SK-N-MC (cell line): Measurements from ENCODE around the gene SNX1.
A peak's percentile ranks its signal among the peaks of the same experiment; 100 is the strongest.

ENCODE experiments used
- EZH2 ChIP-seq: fragments of 200-600 bp; sonication (generic); IDR thresholded peaks from one replicate; pipeline ENCODE4 v1.6.1; 2017; ENCODE audit warnings: antibody characterized with exemption
- FOXP2 ChIP-seq: optimal IDR thresholded peaks from 2 replicates; pipeline ENCODE3; 2011; ENCODE audit warnings: mild to moderate bottlenecking, moderate library complexity; ENCODE audit not compliant: insufficient read depth; ENCODE audit errors: extremely low read length, control extremely low read depth
- POLR2AphosphoS5 ChIP-seq: IDR thresholded peaks from 2 replicates; pipeline ENCODE4 v1.6.1; 2012; ENCODE audit warnings: mild to moderate bottlenecking, low read depth, low read length, borderline replicate concordance

- TF ChIP-seq POLR2AphosphoS5 (peak; percentile 77), EZH2 (no peak), FOXP2 (no peak)
These were observed 2.0 kb upstream of the SNX1 start, which contains the start of gene CIAO2A for GRCh38 chr15:64093627-64094417.
